Measurements from ENCODE around the gene MSI2.

MSI2 gene

GRCh38 chr17:57507828-57508227, 251.5 kb downstream of the MSI2 start:
- H3K36me3 ChIP-seq: no peaks in the 10 kb centered on the region
- H3K4me3 ChIP-seq (ENCODE audit: low read depth, low read length): no peak overlapping the region
- no peaks in the 10 kb centered on the region for H3K9me3 ChIP-seq
- no peak for TF ChIP-seq CTCF (IDR thresholded peaks at IDR 0.05; ENCODE audit: low read depth, low read length)
- peaks cover 63% of the 10 kb centered on the region for H3K4me1 ChIP-seq
- no peaks in the 10 kb centered on the region for H3K27me3 ChIP-seq
- peak; percentile 76 for DNase-seq

- peaks cover 57% of the 10 kb centered on the region for H3K4me1 ChIP-seq
- H3K27me3 ChIP-seq: no peaks in the 10 kb centered on the region
- no peak for DNase-seq
- no peaks in the 10 kb centered on the region for H3K36me3 ChIP-seq
- no peak overlapping the region for H3K4me3 ChIP-seq (ENCODE audit: low read depth, low read length)
- no peak for TF ChIP-seq CTCF (IDR thresholded peaks at IDR 0.05; ENCODE audit: low read depth, low read length)
- no peaks in the 10 kb centered on the region for H3K9me3 ChIP-seq
Measured at GRCh38 chr17:57508671-57509070, 252.3 kb downstream of the MSI2 start.

GRCh38 chr17:57511475-57512123, 255.3 kb downstream of the MSI2 start:
- DNase-seq: no peak
- Histone ChIP-seq H3K4me1 (peaks cover 48% of the 10 kb centered on the region), H3K36me3 (no peaks in the 10 kb centered on the region), H3K27me3 (no peaks in the 10 kb centered on the region), H3K9me3 (no peaks in the 10 kb centered on the region), H3K4me3 (ENCODE audit: low read depth, low read length) (no peak overlapping the region)
- TF ChIP-seq CTCF (IDR thresholded peaks at IDR 0.05; ENCODE audit: low read depth, low read length): no peak

GRCh38 chr17:57512258-57512657, 255.9 kb downstream of the MSI2 start:
- no peaks in the 10 kb centered on the region for H3K36me3 ChIP-seq
- no peaks in the 10 kb centered on the region for H3K9me3 ChIP-seq
- TF ChIP-seq CTCF (IDR thresholded peaks at IDR 0.05; ENCODE audit: low read depth, low read length): no peak
- H3K4me3 ChIP-seq (ENCODE audit: low read depth, low read length): no peak overlapping the region
- H3K27me3 ChIP-seq: no peaks in the 10 kb centered on the region
- H3K4me1 ChIP-seq: peaks cover 53% of the 10 kb centered on the region
- no peak for DNase-seq

GRCh38 chr17:57512691-57513090, 256.4 kb downstream of the MSI2 start:
- H3K36me3 ChIP-seq: no peaks in the 10 kb centered on the region
- H3K27me3 ChIP-seq: no peaks in the 10 kb centered on the region
- DNase-seq: no peak
- H3K4me1 ChIP-seq: peaks cover 53% of the 10 kb centered on the region
- no peaks in the 10 kb centered on the region for H3K9me3 ChIP-seq
- TF ChIP-seq CTCF (IDR thresholded peaks at IDR 0.05; ENCODE audit: low read depth, low read length): no peak
- H3K4me3 ChIP-seq (ENCODE audit: low read depth, low read length): no peak overlapping the region

- Histone ChIP-seq H3K27me3 (no peaks in the 10 kb centered on the region), H3K9me3 (no peaks in the 10 kb centered on the region), H3K36me3 (no peaks in the 10 kb centered on the region), H3K4me3 (ENCODE audit: low read depth, low read length) (no peak overlapping the region), H3K4me1 (peaks cover 52% of the 10 kb centered on the region)
- TF ChIP-seq CTCF (IDR thresholded peaks at IDR 0.05; ENCODE audit: low read depth, low read length): no peak
- DNase-seq: no peak
Measured at GRCh38 chr17:57513569-57513968, 257.2 kb downstream of the MSI2 start.
